Astrocyte (in vitro differentiated cells and primary cell): ENCODE data around the gene HESX1. TPM values are rescaled to one million over a fixed set of nuclear protein-coding genes. Genes with fewer than 3 reads are reported as not detected.

Source experiments
- DNase-seq: peaks from one replicate; pipeline ENCODE4 v3.0.0-alpha.2; 2010; ENCODE audit warnings: low read depth
- FAIRE-seq: peaks from 2 replicates; lab custom pipeline; 2011; peaks lifted over from hg19 to GRCh38; lab: Jason Lieb, UNC
- H2AFZ ChIP-seq: 2 replicates; pipeline ENCODE4 v1.6.0; 2012; ENCODE audit warnings: low read depth, low read length, inconsistent platforms
- H3K27ac ChIP-seq: 2 replicates; pipeline ENCODE4 v1.5.1; 2011; ENCODE audit warnings: low read depth, low read length, inconsistent platforms
- H3K27me3 ChIP-seq: 2 replicates; pipeline ENCODE4 v1.6.0; 2011; ENCODE audit warnings: low read length, inconsistent platforms; ENCODE audit not compliant: insufficient read depth
- H3K36me3 ChIP-seq: 2 replicates; pipeline ENCODE4 v1.5.1; 2011; ENCODE audit warnings: low read length, inconsistent platforms; ENCODE audit not compliant: insufficient read depth
- H3K4me1 ChIP-seq: 2 replicates; pipeline ENCODE4 v1.5.1; 2011; ENCODE audit warnings: low read length, inconsistent platforms; ENCODE audit not compliant: insufficient read depth
- H3K4me2 ChIP-seq: 2 replicates; pipeline ENCODE4 v1.6.0; 2012; ENCODE audit warnings: low read length, inconsistent platforms
- H3K4me3 ChIP-seq: 2 replicates; pipeline ENCODE4 v1.5.1; 2011; ENCODE audit warnings: low read depth, mild to moderate bottlenecking, low read length, inconsistent platforms; ENCODE audit not compliant: insufficient read depth
- H3K79me2 ChIP-seq: 2 replicates; pipeline ENCODE4 v1.6.0; 2012; ENCODE audit warnings: mild to moderate bottlenecking, low read length, inconsistent platforms; ENCODE audit not compliant: insufficient read depth
- H3K9ac ChIP-seq: 2 replicates; pipeline ENCODE4 v1.6.0; 2012; ENCODE audit warnings: mild to moderate bottlenecking, low read length, inconsistent platforms
- H3K9me3 ChIP-seq: 2 replicates; pipeline ENCODE4 v1.5.1; 2012; ENCODE audit warnings: low read depth, mild to moderate bottlenecking, low read length, inconsistent platforms; ENCODE audit not compliant: insufficient read depth
- H4K20me1 ChIP-seq: 2 replicates; pipeline ENCODE4 v1.6.0; 2012; ENCODE audit warnings: low read length, inconsistent platforms; ENCODE audit not compliant: insufficient read depth
- H3K27ac Mint-ChIP-seq: one replicate; pipeline ENCODE4 v1.8.0; 2021; ENCODE audit warnings: mild to moderate bottlenecking, mixed read lengths; ENCODE audit not compliant: unreplicated experiment
- H3K27me3 Mint-ChIP-seq: one replicate; pipeline ENCODE4 v1.8.0; 2021; ENCODE audit warnings: low read depth, mixed read lengths; ENCODE audit not compliant: unreplicated experiment
- H3K36me3 Mint-ChIP-seq: one replicate; pipeline ENCODE4 v1.8.0; 2021; ENCODE audit warnings: low read depth, mixed read lengths; ENCODE audit not compliant: unreplicated experiment
- H3K4me1 Mint-ChIP-seq: one replicate; pipeline ENCODE4 v1.8.0; 2021; ENCODE audit warnings: low read depth, mixed read lengths; ENCODE audit not compliant: unreplicated experiment
- H3K4me3 Mint-ChIP-seq: one replicate; pipeline ENCODE4 v1.8.0; 2021; ENCODE audit warnings: mild to moderate bottlenecking, moderate library complexity, mixed read lengths; ENCODE audit not compliant: unreplicated experiment
- H3K9me3 Mint-ChIP-seq: one replicate; pipeline ENCODE4 v1.8.0; 2021; ENCODE audit warnings: mild to moderate bottlenecking, mixed read lengths; ENCODE audit not compliant: unreplicated experiment
- CTCF ChIP-seq: IDR thresholded peaks from 2 replicates; pipeline ENCODE4 v1.5.1; 2011; ENCODE audit warnings: low read depth, mild to moderate bottlenecking, inconsistent platforms, low read length, moderate library complexity; ENCODE audit not compliant: insufficient read depth
- EZH2 ChIP-seq: IDR thresholded peaks from 2 replicates; pipeline ENCODE4 v1.6.1; 2012; ENCODE audit warnings: mild to moderate bottlenecking, low read length, inconsistent platforms; ENCODE audit not compliant: insufficient read depth
- total RNA-seq: library from RNA; stranded (reverse); gene quantifications from 2 replicates; pipeline ENCODE4 v1.2.1, GENCODE V29; 2021

Gene HESX1
- total RNA-seq, 1 donor from 2014 or later, result 1.1 TPM

- Mint-ChIP-seq H3K4me3 (peak overlapping the region; percentile 37), H3K9me3 (no peaks in the 10 kb centered on the region), H3K27me3 (peaks cover 13% of the 10 kb centered on the region), H3K4me1 (peaks cover 19% of the 10 kb centered on the region), H3K27ac (no peak overlapping the region), H3K36me3 (no peaks in the 10 kb centered on the region)
- Histone ChIP-seq H3K36me3 (no peaks in the 10 kb centered on the region), H3K4me1 (peaks cover 32% of the 10 kb centered on the region), H3K4me2 (peak overlapping the region; percentile 32), H4K20me1 (peaks cover 23% of the 10 kb centered on the region), H3K9ac (no peak overlapping the region), H3K4me3 (no peak overlapping the region), H3K27ac (no peak overlapping the region), H2AFZ (no peak overlapping the region), H3K79me2 (peaks cover 48% of the 10 kb centered on the region), H3K27me3 (no peaks in the 10 kb centered on the region), H3K9me3 (no peaks in the 10 kb centered on the region)
- FAIRE-seq (no peak), DNase-seq (no peak)
- TF ChIP-seq CTCF (no peak), EZH2 (no peak)
Observed at GRCh38 chr3:57160076-57160764, 39.6 kb downstream of the HESX1 start.

GRCh38 chr3:57158813-57159738 is 40.7 kb downstream of the HESX1 start:
- no peaks in the 10 kb centered on the region for H3K36me3 ChIP-seq
- H3K9me3 ChIP-seq, result no peaks in the 10 kb centered on the region
- no peak overlapping the region for H3K4me3 ChIP-seq
- H3K27me3 ChIP-seq, result no peaks in the 10 kb centered on the region
- no peak for DNase-seq
- Mint-ChIP-seq H3K4me3 (peak overlapping the region; percentile 62), H3K36me3 (no peaks in the 10 kb centered on the region), H3K27ac (peak overlapping the region; percentile 30), H3K9me3 (no peaks in the 10 kb centered on the region), H3K27me3 (peaks cover 13% of the 10 kb centered on the region), H3K4me1 (peaks cover 19% of the 10 kb centered on the region)
- H4K20me1 ChIP-seq, result peaks cover 23% of the 10 kb centered on the region
- no peak for FAIRE-seq
- peaks cover 30% of the 10 kb centered on the region for H3K4me1 ChIP-seq
- H2AFZ ChIP-seq, result no peak overlapping the region
- no peak overlapping the region for H3K9ac ChIP-seq
- peak overlapping the region; percentile 65 for H3K4me2 ChIP-seq
- H3K79me2 ChIP-seq, result peaks cover 55% of the 10 kb centered on the region
- H3K27ac ChIP-seq, result no peak overlapping the region
- no peak for TF ChIP-seq EZH2
- TF ChIP-seq CTCF, result no peak
